BJ (cell line): ENCODE data around the gene KCNQ1. TPM values are rescaled to one million over a fixed set of nuclear protein-coding genes. Genes with fewer than 3 reads are reported as not detected.

Source experiments
- CTCF ChIA-PET: fragments of 350-600 bp; formaldehyde crosslinking; extraction: SDS; loops from one replicate; lab custom pipeline; 2021; ENCODE audit warnings: antibody characterized with exemption, inconsistent platforms; lab: Yijun Ruan, JAX
- POLR2A ChIA-PET: fragments of 300-600 bp; sonication (Branson Sonifier 250); formaldehyde crosslinking; extraction: SDS; loops from one replicate; lab custom pipeline; 2021; ENCODE audit warnings: antibody characterized with exemption; lab: Charles Lee
- DNase-seq: peaks from one replicate; pipeline ENCODE4 v3.0.0-alpha.2; 2011; ENCODE audit warnings: low read depth
- H3K27me3 ChIP-seq: 2 replicates; pipeline ENCODE4 v1.6.0; 2011; ENCODE audit warnings: low read length; ENCODE audit not compliant: control insufficient read depth, insufficient read depth
- H3K36me3 ChIP-seq: 2 replicates; pipeline ENCODE4 v1.5.1; 2011; ENCODE audit warnings: low read length; ENCODE audit not compliant: control insufficient read depth, insufficient read depth
- H3K4me3 ChIP-seq: 2 replicates; pipeline ENCODE4 v1.5.1; 2011; ENCODE audit warnings: low read depth, mild to moderate bottlenecking, control low read depth, low read length
- CTCF ChIP-seq: IDR thresholded peaks from 2 replicates; pipeline ENCODE4 v1.5.1; 2011; ENCODE audit warnings: low read depth, mild to moderate bottlenecking, control low read depth, inconsistent platforms, low read length, moderate library complexity; ENCODE audit not compliant: insufficient read depth
- polyA plus RNA-seq: library from polyadenylated mRNA; depleted of rRNA; stranded (reverse); fragments of >200 nt; gene quantifications from 2 replicates; pipeline ENCODE4 v1.2.3, GENCODE V29; 2011

Gene KCNQ1
- polyA plus RNA-seq, 1 experiment = not detected

- TF ChIP-seq CTCF = no peak
- Histone ChIP-seq H3K36me3 (no peaks in the 10 kb centered on the region), H3K27me3 (no peaks in the 10 kb centered on the region), H3K4me3 (no peak overlapping the region)
- peak; percentile 17 for DNase-seq
- ChIA-PET POLR2A (no interaction called here), CTCF (interaction anchor here (0.9 to 2.1 kb wide), 4 partner anchors 38 to 320 kb away, joined by 3 to 9 read pairs (median 4); no protein-coding TSS in a partner anchor)
Observed at GRCh38 chr11:2569321-2569721, 124.5 kb downstream of the KCNQ1 start.

- ChIA-PET POLR2A (no interaction called here), CTCF (interaction anchor here (0.9 to 2.1 kb wide), 3 partner anchors 313 to 319 kb away, joined by 3 to 5 read pairs (median 4); no protein-coding TSS in a partner anchor)
- Histone ChIP-seq H3K27me3 (no peaks in the 10 kb centered on the region), H3K36me3 (no peaks in the 10 kb centered on the region), H3K4me3 (no peak overlapping the region)
- DNase-seq = no peak
- TF ChIP-seq CTCF = no peak
Observed at GRCh38 chr11:2569731-2570210, 125.0 kb downstream of the KCNQ1 start.

- H3K27me3 ChIP-seq = no peaks in the 10 kb centered on the region
- H3K36me3 ChIP-seq = no peaks in the 10 kb centered on the region
- ChIA-PET POLR2A (no interaction called here), CTCF (interaction anchor here (0.9 to 2.1 kb wide), 3 partner anchors 39 to 318 kb away, joined by 3 to 5 read pairs (median 3); no protein-coding TSS in a partner anchor)
- H3K4me3 ChIP-seq = no peak overlapping the region
- TF ChIP-seq CTCF = no peak
- no peak for DNase-seq
Observed at GRCh38 chr11:2570211-2570811, 125.5 kb downstream of the KCNQ1 start.

- H3K4me3 ChIP-seq = no peak overlapping the region
- no peaks in the 10 kb centered on the region for H3K27me3 ChIP-seq
- no peak for TF ChIP-seq CTCF
- ChIA-PET POLR2A (no interaction called here), CTCF (interaction anchor here (1.0 kb wide), 1 partner anchor 39 kb away, joined by 3 read pairs; no protein-coding TSS in a partner anchor)
- DNase-seq = no peak
- no peaks in the 10 kb centered on the region for H3K36me3 ChIP-seq
Observed at GRCh38 chr11:2570841-2571597, 126.2 kb downstream of the KCNQ1 start.
